HG03095 (cell line): ENCODE measurements around the gene RAB3GAP1.

Experiments
- ATAC-seq: cut with Tn5 transposase; IDR thresholded peaks from one replicate; pipeline ENCODE4 v1.9.1; 2021; ENCODE audit warnings: moderate library complexity; ENCODE audit not compliant: unreplicated experiment

The RAB3GAP1 gene

GRCh38 chr2:135208016-135208415, 155.9 kb downstream of the RAB3GAP1 start:
- no peak for ATAC-seq

- no peak for ATAC-seq
These were observed 160.7 kb downstream of the RAB3GAP1 start for GRCh38 chr2:135212757-135213156.

GRCh38 chr2:135218426-135218825, 166.3 kb downstream of the RAB3GAP1 start:
- no peak for ATAC-seq

GRCh38 chr2:135219226-135219625, 167.1 kb downstream of the RAB3GAP1 start:
- ATAC-seq: no peak
